GM12892 (cell line): ENCODE data around the gene PIGV.
"Not testable (repeated sequence)": the region's sequence is repeated elsewhere in the genome, so short reads cannot be mapped to it uniquely, and the experiment has no call there.

Experiments used
- DNase-seq: peaks from one replicate; pipeline ENCODE4 v3.0.0; 2011; ENCODE audit not compliant: insufficient read length
- FAIRE-seq: peaks from 2 replicates; lab custom pipeline; 2011; peaks lifted over from hg19 to GRCh38; lab: Jason Lieb, UNC
- POLR2A ChIP-seq: IDR thresholded peaks from 2 replicates; pipeline ENCODE4 v1.6.1; 2011; ENCODE audit warnings: low read depth, low read length, control low read depth
- POLR2AphosphoS5 ChIP-seq: IDR thresholded peaks from 2 replicates; pipeline ENCODE4 v1.6.1; 2011; ENCODE audit warnings: low read depth, low read length, control low read depth
- TAF1 ChIP-seq: IDR thresholded peaks from 2 replicates; pipeline ENCODE4 v1.6.1; 2011; ENCODE audit warnings: low read depth, mild to moderate bottlenecking, control low read depth, low read length, borderline replicate concordance

The PIGV gene

DNA sequence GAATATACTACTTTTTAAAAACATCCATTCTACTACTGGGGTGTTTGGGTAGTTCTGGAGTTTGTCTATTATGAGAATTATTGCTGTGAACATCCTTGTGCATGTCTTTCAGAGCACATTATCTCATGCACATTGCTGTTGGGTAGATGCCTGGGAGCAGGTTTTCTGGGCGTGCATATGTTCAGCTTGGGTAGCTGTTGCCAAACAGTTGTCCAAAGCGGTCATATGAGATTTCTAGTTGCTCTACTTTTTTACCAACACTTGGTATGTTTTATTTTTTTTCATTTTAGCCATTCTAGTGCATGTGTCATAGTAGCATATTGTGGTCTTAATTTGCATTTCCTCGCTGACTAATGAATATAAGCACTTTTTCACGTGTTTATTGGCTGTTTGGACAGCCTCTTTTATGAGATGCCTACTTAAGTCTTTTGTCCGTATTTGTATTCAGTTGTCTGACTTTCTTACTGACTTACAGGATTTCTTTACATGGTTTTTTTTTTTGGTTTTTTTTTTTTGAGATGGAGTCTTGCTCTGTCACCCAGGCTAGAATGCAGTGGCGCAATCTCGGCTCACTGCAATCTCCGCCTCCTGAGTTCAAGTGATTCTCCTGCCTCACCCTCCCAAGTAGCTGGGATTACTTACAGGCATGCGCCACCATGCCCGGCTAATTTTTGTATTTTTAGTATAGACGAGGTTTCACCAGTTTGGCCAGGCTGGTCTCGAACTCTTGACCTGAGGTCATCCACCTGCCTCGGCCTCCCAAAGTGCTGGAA is 56.9 kb downstream of the PIGV start:
- TF ChIP-seq POLR2A (no peak), POLR2AphosphoS5 (no peak), TAF1 (no peak)
- no peak for FAIRE-seq
- no peak for DNase-seq

DNA sequence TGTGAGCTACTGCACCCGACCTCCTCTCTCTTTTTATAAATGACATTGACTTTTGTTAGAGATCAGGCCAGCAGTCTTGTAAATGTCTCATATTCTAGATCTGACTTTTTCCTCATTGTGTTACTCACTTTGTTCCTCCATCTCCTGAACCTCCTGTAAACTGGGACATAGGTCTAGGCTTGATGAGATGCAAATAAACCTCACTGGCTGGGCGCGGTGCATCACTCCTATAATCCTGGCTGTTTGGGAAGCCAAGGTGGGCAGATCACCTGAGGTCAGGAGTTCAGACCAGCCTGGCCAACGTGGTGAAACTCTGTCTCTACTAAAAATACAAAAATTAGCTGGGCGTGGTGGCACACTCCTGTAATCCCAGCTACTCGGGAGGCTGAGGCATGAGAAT is 60.1 kb downstream of the PIGV start:
- FAIRE-seq, DNase-seq: not testable (repeated sequence)
